Sciatic nerve (tissue), 2 donors: ENCODE measurements around the gene UBXN10. TPM values are rescaled to one million over a fixed set of nuclear protein-coding genes. Genes with fewer than 3 reads are reported as not detected.

Experiments
- ATAC-seq: fragments of 200-7000 bp; cut with Tn5 transposase; one replicate; pipeline ENCODE4 v1.9.1; 2020; ENCODE audit warnings: mild to moderate bottlenecking, moderate library complexity
- DNase-seq: peaks from one replicate; pipeline ENCODE4 v3.0.0-alpha.2; 2020; ENCODE audit warnings: low spot score
- intact Hi-C: fragments of 100-400 bp; cut with DNase I; formaldehyde crosslinking; loops from one replicate; pipeline ENCODE4 v1.14.2; 2022
- total RNA-seq: library from RNA; stranded (reverse); fragmentation: NEBNext Ultra II Directional; extraction: Animal tissue kit (Norgen Biotek cat#: 25700); gene quantifications from one replicate; pipeline ENCODE4 v1.2.1, GENCODE V29; 2021
- donor health status: DM: no; HTN: no; CAD: no.
- donor health status: DM: no; HTN: no; CAD: no.

UBXN10 gene
- total RNA-seq, 1 donor from 2014 or later = 0.13 TPM

GRCh38 chr1:20179371-20180128 lies 6.3 kb upstream of the UBXN10 start:
- no peak for ATAC-seq
- intact Hi-C loops = no loop called here
- DNase-seq = no peak

DNA sequence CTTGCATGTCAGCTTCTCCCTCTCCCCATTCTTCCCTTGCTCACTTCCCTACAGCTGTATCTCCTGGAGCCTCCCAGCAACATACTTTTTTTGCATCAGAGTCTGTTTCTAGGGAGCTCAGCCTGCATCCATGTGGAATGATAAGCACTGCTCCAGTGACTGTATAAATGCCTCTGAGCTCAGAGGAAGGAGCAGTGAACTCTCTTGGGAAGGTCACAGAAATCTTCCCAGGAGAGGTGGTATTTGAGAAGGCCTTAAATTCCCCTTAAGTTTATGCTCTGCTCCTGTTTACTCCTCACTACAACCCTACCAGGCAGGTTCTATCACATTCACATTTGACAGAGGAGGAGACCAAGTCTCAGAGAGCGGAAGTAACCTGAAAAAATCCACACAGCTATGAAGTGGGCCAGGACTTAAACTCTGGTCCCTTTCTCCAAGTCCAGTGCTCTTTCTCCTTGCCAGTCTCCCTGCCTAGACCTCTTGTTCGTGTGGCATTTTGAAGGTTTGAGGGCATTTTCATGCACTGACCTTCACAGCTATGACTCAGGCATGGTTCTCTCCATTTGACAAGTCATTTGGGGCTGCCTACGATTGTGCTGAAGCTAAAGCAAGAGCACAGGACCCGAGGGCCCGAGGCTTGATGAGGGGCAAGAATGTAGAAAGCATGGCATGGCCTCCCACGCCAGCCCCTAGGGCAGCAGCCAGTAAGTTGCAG lies 5.6 kb upstream of the UBXN10 start:
- intact Hi-C loops = no loop called here
- ATAC-seq = no peak

DNA sequence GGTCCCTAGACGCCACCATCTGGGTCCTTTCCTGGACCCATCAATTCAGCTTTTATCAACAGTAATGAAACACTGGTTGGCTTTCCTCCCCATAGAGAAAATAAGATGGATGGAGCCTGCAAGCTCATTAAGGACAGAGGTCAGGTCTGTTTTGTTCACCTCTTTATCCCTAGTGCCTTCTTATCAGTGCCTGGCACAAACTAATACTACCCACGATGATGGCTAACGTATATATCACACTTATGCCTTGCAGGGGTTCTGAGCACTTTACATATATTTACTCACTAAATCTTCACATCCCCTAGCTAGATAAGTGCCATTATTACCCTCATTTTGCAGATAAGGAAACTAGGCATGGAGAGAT lies 5.1 kb upstream of the UBXN10 start:
- intact Hi-C loops = no loop called here
- ATAC-seq = no peak
- DNase-seq = no peak

More for the DNA sequence above, 5.6 kb upstream of the UBXN10 start:
- DNase-seq = no peak

DNA sequence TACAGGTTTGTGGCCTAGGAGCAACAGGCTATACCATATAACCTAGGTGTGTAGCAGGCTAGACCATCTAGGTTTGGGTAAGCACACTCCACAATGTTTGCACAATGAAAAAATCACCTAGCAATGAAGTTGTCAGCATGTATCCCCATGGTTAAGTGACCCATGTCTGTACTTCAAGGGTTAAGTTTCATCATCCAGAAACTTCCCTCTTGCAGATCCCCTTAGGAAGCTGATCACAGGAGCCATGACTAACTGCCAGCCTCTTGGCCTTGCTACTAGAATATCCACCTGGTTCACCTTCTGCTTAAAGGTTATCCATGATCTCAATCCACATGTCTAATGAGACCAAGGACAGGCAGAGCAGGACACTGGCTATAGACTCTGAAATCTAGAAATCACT lies 3.5 kb upstream of the UBXN10 start:
- DNase-seq (no peak), ATAC-seq (no peak)
- intact Hi-C loops = no loop called here

DNA sequence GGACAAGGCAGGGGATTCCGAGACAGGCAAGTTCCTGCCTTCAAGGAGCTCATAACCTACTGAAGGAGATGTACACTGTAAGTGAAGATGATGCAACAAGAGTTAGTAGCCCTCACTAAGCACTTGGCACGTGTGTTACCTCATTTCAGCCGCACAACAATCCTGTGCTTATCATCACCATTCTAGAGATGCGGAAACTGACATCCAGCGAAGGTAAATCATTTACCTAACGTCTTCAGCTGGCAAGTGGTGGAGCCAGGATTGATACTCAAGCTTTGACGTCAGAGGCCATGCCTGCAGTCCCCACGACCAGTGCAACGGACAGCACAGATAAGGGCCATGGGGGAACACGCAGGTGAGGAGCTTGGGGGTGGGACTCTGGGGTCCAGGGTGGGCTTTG lies 2.9 kb upstream of the UBXN10 start:
- intact Hi-C loops = no loop called here
- ATAC-seq (no peak), DNase-seq (no peak)

DNA sequence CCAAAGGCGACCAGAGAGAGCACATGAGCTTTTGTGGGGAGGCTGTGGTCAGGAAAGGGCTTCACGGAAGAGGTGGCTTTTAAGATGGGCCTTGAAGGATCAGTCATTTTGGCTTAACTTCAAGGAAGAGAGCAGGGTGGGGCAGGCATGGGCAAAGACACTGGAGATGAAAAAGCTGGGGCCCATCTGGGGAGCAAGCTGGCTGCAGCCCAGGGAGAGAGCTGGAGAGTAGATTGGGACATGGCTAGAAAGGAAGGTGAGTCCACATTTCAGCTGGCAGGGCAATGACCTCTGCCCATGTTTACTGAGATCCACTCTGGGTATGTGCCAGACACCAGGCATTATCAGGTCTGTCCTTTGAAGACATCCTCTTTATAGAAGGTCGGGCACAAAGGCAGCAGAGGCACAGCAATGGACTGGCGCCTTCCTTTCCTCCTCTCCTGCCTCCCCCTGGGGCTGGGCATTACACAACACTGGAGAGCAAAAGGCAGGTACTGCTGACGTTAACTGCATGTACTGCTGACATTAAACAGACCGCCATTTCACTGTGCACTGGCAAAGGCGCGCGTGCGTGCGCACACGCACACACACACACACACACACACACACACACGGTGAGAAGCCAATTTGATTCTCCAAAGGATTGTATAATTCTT lies 2.2 kb upstream of the UBXN10 start:
- ATAC-seq (no peak), DNase-seq (no peak)
- intact Hi-C loops = no loop called here

- intact Hi-C loops = no loop called here
- ATAC-seq (no peak), DNase-seq (no peak)
Measured at GRCh38 chr1:20184481-20184900, 1.4 kb upstream of the UBXN10 start.

GRCh38 chr1:20184997-20185833 lies 681 bp upstream of the UBXN10 start:
- no peak for ATAC-seq
- intact Hi-C loops = no loop called here
- no peak for DNase-seq

DNA sequence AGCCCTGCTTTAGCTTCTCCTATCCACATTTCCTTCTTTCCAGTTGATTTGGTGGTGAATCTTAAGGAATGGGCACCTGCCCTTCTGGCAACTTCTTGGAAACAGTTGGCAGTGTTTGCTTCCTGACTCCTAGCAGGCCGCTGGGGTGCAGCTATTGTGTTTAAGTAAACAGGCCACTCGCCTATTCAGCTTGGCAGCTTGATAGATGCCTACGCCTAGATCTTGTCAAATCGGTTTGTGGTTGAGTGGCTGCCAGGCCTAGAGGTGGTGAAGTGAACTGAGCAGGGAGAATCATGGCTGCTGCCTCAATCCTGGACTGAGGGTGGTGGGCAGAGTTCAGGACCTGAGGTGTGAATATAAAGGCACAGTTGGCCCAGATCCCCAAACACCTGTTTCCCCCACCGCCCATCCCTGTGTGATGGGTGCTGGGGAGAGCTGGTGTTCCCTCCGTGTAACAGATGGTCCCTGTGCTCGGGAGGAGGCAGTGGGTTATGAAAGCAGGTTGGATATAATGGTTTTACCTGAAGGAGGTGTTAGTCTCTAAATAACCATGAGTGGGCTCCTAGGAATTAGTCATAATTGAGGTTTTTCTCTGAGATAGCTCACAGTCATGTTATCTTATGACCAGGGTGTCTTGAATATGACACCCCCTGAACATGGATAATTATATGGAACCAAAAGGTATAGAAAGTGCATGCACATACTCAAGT lies 1.4 kb downstream of the UBXN10 start:
- intact Hi-C loops = no loop called here
- DNase-seq (no peak), ATAC-seq (no peak)

DNA sequence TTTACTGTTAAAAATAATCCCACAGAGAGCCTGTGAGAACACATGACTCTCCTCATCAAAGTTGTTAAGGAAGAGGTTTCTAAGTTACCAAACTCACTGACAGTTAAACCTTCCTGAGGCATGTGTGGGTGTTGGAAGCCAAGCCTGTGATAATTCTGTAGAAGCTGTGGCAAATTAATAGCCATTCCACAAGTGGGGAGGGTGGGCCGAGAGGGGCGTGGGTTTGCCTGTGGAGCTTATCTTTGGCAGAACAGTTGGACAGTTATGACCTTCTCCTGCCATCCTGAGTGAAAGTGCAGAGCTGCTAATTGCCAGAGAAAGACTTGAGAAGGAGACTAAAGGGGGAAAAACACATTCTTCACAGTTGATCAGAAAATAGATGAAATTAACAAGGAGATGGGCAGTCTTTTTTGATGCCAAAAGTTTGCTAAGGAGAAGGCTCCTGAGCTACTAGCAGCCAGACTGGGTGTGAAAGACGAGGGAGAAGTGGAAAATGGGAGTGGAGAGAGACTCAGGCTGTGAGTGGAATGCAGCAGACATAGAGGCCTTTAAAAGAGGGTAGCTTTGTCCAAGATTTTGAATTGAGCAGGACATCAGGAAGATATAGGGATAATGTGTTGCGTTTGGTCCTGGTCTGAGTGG lies 2.0 kb downstream of the UBXN10 start:
- DNase-seq = no peak
- ATAC-seq = no peak
- intact Hi-C loops = no loop called here

- ATAC-seq (no peak), DNase-seq (no peak)
- intact Hi-C loops = no loop called here
Measured at GRCh38 chr1:20188455-20188817, 2.5 kb downstream of the UBXN10 start.

DNA sequence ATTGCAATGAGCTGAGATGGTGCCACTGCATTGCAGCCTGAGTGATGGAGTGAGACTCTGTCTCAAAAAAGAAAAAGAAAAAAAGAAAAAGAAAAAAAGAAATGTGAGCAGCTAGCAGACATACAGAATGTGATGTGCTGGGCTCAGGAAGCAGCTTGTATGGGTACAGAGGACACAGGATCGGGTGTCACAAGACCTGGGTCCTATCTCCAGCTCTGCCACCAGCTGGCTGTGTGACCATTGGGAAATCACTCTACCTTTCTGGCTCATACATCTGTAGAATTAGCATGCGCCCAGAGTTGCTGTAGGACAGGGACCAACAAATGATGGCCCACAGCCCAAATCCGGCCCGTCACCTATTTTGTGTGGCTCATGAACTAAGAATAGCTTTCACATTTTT lies 3.8 kb downstream of the UBXN10 start:
- no peak for DNase-seq
- no peak for ATAC-seq
- intact Hi-C loops = no loop called here

DNA sequence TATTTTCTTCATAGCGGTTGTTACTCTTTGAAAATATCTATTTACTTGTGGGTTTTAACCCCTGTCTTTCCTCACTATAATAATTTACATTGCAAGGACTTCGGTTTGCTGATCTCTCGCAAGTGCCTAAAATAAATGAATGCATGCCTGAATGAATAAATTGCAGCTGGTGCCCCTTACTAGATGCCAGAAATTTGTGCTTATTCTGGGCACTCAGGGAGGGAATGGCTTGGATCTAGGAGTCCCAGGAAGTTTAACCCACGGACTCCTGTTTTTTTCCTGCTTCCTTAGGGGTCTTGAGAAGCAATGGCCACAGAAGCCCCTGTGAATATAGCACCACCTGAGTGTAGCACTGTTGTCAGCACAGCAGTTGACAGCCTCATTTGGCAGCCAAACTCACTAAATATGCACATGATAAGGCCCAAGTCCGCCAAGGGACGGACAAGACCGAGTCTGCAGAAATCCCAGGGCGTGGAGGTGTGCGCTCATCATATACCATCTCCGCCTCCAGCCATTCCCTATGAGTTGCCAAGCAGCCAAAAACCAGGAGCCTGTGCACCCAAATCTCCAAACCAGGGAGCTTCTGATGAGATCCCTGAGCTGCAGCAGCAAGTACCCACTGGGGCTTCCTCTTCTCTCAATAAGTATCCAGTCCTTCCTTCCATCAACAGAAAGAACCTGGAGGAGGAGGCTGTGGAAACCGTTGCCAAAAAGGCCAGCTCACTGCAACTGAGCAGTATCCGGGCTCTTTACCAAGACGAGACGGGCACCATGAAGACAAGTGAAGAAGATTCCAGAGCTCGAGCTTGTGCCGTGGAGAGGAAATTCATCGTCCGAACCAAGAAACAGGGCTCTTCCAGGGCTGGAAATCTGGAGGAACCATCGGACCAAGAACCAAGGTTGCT lies 4.6 kb downstream of the UBXN10 start:
- ATAC-seq = no peak
- no peak for DNase-seq
- intact Hi-C loops = no loop called here

DNA sequence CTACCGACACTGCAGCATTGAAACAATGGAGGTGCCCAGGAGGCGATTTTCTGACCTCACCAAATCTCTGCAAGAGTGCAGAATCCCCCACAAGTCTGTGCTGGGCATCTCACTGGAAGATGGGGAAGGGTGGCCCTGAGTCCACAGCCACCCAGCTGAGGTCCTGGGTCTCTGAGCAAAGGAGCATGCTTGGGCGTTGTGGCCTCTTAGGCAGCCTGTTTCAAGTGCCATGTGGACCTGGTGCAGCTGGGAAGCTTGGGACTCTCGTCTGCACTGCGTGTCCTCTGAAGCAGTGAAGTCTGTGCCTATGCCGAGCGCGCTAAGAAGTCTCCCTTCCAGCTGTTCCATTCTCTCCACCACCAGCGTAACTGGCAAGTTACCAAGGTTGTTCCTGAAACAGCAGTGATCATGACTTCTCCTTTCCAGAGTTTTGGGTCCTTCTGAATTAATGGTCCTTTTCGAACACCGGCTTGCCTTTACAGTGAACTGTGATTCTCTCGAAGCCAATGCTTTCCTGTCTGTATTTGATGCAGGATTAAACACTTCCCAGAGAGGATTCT lies 5.5 kb downstream of the UBXN10 start:
- intact Hi-C loops = no loop called here

DNA sequence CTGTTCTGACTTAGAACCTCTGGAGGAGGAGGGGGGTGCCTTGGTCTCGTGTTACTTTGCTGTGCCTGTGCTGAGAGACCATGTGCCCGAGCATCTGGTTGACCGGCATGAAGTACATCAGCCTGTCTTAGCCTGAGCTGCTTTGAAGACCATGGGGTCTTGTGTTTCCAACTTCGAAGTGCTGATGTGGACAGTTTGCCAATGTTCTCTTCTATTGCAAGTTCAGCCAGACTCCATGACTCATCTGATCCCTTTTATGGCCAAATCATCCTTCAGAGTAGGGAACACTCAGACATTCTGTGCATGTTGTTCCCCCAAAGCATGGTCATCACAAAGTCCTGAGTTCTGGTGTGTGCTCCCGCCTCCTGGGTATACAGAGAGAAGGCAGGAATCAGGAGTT lies 6.5 kb downstream of the UBXN10 start:
- DNase-seq = no peak
- intact Hi-C loops = no loop called here
- ATAC-seq = peak; percentile 53

More for the DNA sequence above, 5.5 kb downstream of the UBXN10 start:
- ATAC-seq (no peak), DNase-seq (no peak)

DNA sequence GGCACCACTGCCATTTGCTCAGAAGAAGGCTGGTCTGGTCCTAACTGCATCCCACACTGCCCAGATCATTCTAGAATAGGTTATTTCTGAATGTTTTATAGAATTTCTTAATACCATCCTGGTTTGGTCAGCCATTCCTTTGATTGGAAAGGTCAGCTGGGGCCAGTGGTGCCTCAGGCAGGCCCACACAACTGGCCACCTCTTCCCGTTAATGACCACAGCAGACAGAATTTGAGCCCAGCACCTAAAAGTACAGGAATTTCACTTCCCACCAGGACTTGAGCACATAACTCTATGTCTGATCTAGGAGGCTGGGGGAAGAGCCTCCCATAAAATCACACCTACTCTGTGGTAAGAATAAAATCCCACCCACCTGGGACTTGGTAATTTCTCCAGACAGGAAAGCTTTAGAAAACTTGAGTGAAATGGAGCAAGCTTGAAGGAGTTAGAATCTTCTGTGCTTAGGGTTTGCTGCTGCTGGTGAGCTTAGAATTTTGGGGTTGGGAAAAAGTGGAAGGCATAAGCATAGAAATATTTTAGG lies 7.0 kb downstream of the UBXN10 start:
- DNase-seq = no peak
- intact Hi-C loops = no loop called here
- ATAC-seq = no peak

GRCh38 chr1:20194224-20194623 lies 8.3 kb downstream of the UBXN10 start:
- DNase-seq (no peak), ATAC-seq (no peak)
- intact Hi-C loops = no loop called here
